Measurements from ENCODE around the gene ADGRG3.

DNA sequence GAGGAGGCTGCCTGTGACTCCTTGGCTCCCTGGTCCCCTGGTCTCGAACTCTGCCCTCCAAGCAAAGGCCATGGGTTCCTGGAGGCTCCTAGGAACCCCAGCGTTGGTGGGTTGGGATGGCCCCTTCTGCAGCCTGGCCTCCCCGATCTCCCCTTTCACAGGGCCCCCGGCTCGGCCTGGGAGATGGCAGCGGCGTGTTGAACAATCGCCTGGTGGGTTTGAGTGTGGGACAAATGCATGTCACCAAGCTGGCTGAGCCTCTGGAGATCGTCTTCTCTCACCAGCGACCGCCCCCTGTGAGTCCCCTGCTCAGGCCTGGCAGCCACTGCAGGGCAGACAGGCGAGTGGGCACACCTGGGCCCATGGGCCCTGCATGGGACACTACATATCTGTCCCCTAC lies 10.9 kb downstream of the ADGRG3 start:
- TF ChIP-seq, protein P1, sequence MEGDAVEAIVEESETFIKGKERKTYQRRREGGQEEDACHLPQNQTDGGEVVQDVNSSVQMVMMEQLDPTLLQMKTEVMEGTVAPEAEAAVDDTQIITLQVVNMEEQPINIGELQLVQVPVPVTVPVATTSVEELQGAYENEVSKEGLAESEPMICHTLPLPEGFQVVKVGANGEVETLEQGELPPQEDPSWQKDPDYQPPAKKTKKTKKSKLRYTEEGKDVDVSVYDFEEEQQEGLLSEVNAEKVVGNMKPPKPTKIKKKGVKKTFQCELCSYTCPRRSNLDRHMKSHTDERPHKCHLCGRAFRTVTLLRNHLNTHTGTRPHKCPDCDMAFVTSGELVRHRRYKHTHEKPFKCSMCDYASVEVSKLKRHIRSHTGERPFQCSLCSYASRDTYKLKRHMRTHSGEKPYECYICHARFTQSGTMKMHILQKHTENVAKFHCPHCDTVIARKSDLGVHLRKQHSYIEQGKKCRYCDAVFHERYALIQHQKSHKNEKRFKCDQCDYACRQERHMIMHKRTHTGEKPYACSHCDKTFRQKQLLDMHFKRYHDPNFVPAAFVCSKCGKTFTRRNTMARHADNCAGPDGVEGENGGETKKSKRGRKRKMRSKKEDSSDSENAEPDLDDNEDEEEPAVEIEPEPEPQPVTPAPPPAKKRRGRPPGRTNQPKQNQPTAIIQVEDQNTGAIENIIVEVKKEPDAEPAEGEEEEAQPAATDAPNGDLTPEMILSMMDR (IDR thresholded peaks at IDR 0.05; ENCODE audit: insufficient read depth, low read depth, low read length), result no peak
- no peak for TF ChIP-seq EZH2 (IDR thresholded peaks at IDR 0.05; ENCODE audit: insufficient read depth, low read length)
